Suppressor macrophage treated with lipopolysaccharide for 1 hour (primary cell): Measurements from ENCODE around the gene OSBPL2.

Source experiments
- DNase-seq, 3 donors: peaks; one replicate each; pipeline ENCODE4 v3.0.0-alpha.2; 2020 to 2022

Gene OSBPL2

GRCh38 chr20:62237801-62238568 lies at the start of gene OSBPL2:
TSS of gene OSBPL2 (plus strand) at chr20:62238521. CDS start at chr20:62256185, 17,664 bp downstream.
- DNase-seq, result peak; percentile 100

DNA sequence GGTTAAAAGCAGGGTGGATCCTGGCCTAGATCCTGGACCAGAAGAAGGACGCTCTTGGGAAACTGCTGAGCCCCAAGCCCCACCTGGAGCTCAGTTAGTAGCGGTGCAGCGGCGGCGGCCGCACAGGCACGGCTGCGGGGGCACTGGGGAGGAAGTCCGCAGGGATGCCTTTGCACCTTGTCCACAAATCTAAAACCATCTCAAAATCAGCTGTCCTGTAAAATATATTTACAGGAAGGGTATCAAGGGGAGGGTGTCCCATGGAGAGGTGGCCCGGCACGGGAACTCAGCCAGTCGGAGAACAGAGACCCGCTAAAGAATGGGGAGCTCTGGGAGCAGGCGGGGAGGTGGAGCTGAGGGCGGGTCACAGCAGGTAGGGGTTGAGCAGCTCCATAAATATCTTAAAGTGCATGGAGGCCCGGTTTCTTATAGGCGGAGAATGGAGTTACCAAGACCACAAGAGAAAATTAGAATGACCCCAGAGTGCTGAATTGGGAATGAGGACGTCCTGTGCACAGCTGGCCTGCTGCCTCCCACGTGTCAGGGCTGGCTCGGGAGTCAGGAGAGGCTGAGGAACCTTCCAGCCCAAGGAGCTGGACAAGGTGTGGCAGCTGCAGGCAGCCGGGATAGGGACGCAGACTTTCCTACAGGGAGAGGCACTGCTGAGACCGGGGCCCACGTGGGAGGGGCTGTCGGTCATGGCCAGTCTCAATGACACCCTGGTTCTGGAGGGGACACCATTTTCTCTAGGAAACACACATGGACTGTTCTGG lies 47.5 kb upstream of the OSBPL2 start:
- no peak for DNase-seq

DNA sequence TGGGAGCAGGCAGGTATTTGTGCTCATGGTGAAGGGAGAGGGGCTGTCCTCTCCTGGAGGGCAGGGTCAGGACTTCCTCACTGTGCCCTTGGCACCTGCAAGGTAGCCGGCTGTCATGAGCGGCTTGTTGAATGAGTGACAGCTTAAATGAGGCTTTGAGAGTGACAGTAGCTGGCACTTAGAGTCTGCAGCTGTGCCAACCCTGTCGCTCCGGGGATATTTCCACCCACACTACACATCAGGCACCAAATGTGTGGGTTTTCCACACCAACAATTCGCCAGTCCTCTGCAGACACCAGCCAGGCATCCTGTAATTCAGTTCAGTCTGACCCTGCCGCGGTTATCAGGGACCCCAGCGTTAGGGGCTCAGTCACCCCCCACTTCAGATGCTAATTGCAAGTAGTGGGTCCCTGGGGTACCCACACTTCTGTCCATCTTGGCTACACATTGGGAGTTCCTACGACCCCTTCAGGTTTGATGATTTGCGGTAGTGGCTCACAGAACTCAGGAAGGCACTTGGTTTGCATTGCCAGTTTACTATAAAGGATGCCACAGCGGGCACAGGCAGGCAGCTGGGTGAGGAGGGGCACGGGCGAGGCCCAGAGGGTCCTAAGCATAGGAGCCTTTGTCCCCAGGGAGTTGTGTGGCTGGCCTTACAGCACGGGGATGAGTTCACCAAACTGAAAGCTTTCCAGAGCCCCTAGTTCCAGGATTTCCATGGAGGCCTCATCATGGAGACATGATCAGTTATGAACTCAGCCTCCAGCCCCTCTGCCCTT lies 46.4 kb upstream of the OSBPL2 start:
- no peak for DNase-seq

DNA sequence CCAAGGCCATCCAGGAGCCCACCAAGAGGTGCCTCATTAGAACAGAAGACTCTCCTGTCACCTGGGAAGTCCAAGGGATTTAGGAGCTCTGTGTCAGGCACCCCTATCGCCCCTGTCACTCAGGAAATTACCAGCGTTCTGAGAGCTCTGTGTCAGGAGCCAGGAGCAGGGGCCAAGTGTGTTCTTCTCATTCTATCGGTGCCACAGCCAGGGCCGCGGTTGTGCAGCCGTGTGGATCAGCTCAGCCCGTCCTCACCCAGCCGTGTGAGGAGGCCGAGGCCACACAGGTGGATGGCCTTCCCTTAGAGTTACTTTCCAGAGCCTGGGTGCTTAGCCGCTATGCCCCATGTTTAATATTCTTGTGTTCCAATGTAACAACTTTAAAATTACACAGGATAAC lies 45.7 kb upstream of the OSBPL2 start:
- no peak for DNase-seq

GRCh38 chr20:62193079-62194025 lies 45.0 kb upstream of the OSBPL2 start:
- no peak for DNase-seq

- DNase-seq, result no peak
Observed at GRCh38 chr20:62195075-62195405, 43.3 kb upstream of the OSBPL2 start.

DNA sequence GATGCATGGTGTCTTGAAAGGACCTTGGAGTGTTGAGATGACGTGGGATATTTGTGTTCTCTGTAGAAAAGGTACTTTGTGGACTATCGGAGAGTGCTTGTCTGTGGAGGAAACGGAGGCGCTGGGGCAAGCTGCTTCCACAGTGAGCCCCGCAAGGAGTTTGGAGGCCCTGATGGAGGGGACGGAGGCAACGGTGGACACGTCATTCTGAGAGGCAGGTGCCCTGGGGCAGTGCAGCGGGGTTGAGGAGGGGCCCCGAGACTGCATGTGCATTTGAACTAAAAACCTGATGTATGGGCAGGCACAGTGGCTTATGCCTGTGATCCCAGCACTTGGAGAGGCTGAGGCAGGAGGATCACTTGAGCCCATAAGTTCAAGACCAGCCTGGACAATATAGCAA lies 42.6 kb upstream of the OSBPL2 start:
- DNase-seq, result no peak

DNA sequence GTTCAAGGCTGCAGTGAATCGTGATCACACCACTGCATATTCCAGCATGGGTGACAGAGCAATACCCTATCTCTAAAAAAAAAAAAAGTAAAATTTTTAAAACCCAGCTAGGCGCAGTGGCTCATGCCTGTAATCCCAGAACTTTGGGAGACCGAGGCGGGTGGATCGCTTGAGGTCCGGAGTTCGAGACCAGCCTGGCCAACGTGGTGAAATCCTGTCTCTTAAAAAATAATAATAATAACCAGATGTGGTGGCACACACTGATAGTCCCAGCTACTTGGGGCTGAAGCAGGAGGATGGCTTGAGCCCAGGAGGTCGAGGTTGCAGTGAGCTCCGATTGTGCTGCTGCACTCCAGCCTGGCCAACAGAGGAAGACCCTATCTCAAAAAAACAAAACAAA lies 42.0 kb upstream of the OSBPL2 start:
- no peak for DNase-seq

GRCh38 chr20:62197311-62197710 lies 41.0 kb upstream of the OSBPL2 start:
- DNase-seq, result no peak

- no peak for DNase-seq
Observed at GRCh38 chr20:62197801-62198200, 40.5 kb upstream of the OSBPL2 start.

DNA sequence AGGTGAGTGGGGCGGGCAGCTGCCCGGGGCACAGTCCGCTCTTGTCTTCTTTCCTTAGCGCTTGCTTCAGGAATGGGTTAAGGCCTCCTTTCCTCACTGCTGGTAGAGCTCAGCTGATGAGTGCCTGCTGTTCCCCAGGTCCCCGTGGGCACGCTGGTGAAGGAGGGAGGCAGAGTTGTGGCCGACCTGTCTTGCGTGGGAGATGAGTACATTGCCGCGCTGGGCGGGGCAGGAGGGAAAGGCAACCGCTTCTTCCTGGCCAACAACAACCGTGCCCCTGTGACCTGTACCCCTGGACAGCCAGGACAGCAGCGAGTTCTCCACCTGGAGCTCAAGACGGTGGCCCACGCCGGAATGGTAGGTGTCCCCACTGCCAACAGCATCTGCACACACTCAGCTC lies 39.8 kb upstream of the OSBPL2 start:
- no peak for DNase-seq

GRCh38 chr20:62198931-62199330 lies 39.4 kb upstream of the OSBPL2 start:
- no peak for DNase-seq

DNA sequence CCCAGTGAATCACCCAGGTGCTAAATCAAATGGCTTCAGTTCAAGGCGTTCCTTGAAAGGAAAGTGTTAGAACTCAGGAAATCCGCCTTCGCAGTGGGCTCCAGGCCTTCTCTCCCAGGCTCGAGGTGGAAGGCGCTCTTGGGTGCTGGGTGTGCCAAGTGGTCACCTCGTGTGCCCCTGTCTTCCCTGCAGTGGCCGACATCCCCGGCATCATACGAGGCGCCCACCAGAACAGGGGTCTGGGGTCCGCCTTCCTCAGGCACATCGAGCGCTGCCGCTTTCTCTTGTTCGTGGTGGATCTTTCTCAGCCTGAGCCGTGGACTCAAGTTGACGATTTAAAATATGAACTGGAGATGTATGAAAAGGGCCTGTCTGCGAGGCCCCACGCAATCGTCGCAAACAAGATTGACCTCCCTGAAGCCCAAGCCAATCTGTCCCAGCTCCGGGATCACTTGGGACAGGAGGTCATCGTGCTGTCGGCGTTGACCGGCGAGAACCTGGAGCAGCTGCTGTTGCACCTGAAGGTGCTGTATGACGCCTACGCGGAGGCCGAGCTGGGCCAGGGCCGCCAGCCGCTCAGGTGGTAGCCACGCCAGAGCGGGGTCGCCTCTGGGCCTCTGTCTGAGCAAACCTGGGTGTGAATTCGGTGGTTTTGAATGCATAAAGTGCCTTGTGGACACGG lies 37.7 kb upstream of the OSBPL2 start:
- no peak for DNase-seq

DNA sequence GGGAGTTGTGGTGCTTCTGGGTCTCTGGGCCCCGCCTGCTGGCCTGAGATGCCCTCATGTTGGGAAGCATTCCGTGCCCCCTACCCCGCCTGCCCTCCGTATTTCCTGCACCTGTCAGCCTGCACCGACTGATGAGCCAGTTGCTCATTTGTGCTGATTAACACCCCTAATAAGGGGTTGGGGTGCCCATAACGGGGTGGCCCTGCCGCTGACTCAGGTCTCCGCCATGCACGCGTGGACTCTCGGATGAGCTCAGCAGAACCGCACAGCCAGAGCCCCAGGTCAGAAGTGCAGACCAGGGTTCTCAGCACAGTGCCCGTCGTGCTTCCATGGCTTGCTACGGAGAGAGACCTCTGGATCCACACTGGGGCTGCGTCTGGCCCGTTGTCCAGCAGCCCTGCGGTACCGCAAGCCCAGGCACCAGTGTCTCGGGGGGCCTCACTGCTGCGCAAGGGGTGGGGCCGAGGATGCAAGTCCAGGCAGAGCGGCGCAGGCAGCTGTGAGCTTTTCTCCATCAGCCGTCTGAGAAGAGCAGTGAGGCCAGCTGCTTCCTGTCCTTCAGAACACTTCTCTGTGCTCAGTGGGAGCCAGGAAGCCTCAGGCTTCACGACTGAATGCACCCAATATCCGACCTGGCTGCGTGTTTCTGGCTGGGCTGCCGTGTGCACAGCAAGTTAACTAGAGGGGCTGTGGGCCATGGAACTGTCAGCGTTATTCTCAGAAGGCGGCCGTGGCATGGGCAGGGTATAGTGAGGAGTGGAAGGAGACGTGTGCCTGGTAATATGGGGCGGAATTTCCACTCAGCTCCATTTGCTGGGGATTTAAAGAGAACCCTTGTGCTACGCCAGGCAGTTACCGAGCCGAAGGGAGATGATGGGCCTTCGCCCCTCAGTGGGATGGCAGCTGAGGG lies 36.9 kb upstream of the OSBPL2 start:
- DNase-seq, result no peak

GRCh38 chr20:62202083-62202395 lies 36.3 kb upstream of the OSBPL2 start:
- no peak for DNase-seq

- DNase-seq, result no peak
Observed at GRCh38 chr20:62202676-62203377, 35.5 kb upstream of the OSBPL2 start.

GRCh38 chr20:62203378-62204030 lies 34.8 kb upstream of the OSBPL2 start:
- no peak for DNase-seq

DNA sequence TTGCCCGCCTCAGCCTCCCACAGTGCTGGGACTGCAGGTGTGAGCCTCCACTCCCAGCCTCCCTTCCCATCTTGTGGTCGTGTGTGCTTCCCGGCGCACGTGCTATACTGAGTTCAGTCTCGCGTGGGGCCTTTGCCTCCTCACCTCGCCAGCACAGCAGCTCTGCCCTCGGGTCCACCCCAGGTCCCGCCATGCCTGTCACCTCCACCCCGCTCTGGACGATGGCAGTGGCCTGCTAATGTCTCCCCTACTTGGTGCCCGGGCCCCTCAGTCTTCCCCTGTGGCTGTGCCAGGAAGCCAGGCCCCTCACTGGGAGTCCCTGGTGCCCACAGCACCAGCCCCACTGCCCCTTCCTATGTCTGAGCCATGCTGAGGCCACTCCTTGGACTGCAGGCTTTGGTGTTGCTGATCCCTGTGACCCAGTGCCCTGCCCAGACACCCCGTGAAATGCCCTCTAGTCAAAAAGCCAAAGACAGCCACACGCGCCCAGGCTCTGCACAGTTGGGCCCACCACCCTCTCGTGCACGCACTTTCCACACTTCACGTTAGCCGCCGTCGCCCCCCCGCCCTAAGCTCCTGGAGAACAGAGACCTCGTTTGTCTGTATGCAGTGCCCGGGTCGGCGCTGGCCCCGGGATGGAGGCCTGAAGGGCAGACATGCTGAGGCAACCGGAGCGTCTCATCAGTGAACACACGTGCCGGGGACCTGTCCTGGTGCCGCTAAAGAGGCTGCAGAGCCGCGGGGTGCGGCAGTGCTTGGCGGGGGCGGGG lies 32.5 kb upstream of the OSBPL2 start:
- DNase-seq, result no peak

DNA sequence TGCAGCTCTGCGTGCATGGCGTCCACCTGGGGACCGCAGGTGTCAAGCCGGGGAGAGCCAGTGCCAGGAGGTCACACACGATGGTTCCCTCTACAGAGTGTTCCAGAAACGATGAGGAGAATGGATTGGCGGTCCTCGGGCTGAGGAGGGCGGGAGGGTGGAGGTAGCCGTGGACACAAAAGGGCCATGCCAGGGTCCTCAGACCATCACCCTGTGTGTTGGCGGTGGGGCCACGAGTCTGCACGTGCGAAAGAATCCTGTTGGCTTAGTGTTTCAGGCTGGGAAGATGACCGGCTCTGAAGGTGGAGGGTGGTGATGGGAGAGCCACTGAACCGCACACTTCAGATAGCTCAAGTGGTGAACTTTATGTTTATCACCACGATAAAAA lies 31.9 kb upstream of the OSBPL2 start:
- no peak for DNase-seq
